ENCODE measurements around the gene ZNF692.
"Not testable (repeated sequence)": the region's sequence is repeated elsewhere in the genome, so short reads cannot be mapped to it uniquely, and the experiment has no call there.

ZNF692 gene

DNA sequence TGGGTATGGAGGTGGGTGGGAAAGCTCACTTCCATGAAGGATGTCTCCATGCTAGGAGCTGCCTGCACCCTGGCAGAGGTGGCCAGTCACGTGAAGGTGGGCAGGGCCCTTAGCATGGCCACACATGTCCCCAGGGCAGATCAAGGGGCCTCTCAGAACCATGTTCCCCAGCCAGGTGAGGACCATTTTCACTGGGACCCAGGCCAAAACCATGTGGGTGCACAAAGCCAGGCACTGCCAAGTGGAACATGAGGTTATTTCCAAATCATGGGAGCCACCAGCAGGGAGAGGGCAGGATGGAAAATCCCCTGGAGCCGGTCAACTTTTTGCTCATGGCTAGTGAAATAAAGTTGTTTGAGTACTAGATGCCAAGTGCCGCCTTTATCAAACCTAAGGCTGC, 9.7 kb downstream of the ZNF692 start:
- FAIRE-seq: no peak

DNA sequence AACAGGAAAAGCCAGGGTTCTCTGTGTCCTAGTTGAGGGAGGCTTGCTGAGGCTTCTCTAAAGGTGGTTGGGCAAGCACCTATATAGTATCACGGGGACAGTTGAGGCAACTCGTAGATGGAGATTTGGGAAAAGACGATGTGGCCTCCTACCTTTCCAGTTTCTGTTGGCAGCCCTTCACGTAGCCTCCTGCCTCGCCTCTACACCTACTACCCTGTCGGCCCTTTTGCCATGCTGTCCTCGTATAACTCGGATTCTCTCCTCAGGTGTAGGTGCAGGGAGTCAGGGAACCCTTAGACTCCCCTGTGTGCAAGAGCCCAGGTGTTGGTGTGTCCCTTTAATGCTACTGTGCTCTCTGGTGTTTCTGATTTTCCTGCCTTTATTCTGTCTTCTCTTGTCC, 10.3 kb downstream of the ZNF692 start:
- FAIRE-seq: no peak

DNA sequence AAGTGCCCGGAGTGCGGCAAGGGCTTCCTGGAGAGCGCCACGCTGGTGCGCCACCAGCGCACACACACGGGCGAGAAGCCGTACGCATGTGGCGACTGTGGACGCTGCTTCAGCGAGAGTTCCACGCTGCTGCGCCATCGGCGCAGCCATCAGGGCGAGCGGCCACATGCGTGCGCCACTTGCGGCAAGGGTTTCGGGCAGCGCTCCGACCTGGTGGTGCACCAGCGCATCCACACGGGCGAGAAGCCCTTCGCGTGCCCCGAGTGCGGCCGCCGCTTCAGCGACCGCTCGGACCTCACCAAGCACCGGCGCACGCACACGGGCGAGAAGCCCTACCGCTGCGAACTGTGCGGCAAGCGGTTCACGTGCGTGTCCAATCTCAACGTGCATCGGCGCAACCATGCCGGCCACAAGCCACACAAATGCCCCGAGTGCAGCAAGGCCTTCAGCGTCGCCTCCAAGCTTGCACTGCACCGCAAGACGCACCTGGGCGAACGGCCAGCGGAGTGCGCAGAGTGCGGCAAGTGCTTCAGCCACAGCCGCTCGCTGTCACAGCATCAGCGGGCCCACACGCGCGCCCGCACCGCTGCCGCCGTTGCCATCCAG, 10.8 kb downstream of the ZNF692 start:
- FAIRE-seq: no peak

DNA sequence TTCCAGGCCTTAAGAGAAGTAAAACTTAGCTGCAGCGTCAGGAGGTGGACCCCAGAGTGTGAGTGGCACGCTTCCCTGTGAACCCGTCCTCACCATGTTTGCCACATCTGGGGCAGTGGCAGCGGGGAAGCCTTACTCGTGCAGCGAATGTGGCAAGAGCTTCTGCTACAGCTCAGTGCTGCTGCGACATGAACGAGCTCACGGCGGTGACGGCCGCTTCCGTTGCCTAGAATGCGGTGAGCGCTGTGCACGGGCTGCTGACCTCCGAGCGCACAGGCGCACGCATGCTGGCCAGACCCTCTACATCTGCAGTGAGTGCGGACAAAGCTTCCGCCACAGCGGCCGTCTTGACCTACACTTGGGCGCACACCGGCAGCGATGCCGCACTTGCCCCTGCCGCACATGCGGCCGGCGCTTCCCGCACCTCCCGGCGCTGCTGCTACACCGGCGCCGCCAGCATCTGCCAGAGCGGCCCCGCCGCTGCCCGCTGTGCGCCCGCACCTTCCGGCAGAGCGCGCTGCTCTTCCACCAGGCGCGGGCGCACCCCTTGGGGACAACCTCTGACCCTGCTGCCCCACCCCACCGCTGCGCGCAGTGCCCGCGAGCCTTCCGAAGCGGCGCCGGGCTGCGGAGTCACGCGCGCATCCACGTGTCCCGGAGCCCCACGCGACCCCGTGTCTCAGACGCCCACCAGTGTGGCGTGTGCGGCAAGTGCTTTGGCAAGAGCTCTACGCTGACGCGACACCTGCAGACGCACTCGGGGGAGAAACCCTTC, 11.5 kb downstream of the ZNF692 start:
- FAIRE-seq: no peak

DNA sequence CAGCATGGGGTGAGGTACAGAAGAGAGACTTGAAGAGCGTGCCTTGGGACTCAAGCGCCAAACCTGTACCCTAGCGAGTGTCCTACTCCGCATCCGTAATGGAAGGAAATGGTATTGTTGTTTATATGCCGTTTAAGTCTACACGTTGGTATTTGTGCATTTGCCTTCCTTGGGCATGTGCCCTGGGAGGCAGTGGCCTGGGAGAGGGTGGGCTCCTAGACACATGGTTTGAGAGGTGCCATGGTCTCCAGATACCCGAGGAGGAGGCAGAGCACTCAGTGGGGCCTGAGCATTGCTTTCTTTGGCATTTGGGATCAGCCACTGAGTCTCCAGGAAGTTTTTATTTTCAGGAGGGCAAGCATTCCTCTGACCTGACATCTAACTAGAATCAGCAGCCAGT, 14.4 kb downstream of the ZNF692 start:
- no peak for FAIRE-seq

DNA sequence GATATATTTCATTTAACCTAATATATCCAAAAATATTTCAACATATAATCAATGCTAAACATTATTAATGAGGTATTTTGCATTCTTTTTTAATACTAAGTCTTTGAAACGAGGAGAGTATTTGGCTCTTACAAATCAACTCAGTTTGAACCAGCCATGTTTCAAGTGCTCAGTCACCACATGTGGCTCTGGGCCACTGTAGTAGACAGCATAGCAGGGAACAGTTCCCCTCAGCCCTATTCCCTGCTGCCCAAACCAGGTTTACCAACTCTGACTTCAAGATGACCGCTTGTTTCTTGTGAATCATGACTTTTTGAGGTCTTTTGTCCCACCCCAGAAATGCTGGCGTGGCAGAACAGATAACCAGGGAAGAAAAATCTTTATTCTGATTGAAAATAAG, 15.2 kb downstream of the ZNF692 start:
- no peak for FAIRE-seq

DNA sequence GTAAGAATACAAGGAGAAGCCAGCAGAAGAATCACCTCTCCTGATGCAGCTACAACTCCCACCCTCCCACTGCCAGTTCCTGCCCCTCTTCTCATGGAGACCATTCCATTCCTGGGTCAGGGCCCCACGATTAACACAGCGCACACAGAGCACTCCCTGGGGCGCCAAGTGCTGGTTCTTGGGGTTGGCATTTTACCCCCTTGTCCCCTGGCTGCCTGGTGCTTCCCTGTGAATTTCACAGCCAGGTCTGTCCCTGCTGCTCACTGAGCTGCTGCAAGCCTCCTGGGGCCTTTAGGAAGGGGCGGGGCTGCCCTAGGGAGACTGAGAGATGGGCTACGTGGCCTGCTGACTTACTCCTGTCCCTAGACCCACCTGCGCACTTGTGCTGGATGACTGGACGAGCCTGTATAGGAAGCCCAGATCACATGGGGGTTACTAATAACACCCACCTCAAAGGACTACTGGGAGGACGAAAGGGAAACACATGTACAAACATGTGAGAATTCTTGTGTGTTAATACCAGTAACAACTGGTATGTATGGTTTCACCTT, 16.0 kb downstream of the ZNF692 start:
- FAIRE-seq: no peak

DNA sequence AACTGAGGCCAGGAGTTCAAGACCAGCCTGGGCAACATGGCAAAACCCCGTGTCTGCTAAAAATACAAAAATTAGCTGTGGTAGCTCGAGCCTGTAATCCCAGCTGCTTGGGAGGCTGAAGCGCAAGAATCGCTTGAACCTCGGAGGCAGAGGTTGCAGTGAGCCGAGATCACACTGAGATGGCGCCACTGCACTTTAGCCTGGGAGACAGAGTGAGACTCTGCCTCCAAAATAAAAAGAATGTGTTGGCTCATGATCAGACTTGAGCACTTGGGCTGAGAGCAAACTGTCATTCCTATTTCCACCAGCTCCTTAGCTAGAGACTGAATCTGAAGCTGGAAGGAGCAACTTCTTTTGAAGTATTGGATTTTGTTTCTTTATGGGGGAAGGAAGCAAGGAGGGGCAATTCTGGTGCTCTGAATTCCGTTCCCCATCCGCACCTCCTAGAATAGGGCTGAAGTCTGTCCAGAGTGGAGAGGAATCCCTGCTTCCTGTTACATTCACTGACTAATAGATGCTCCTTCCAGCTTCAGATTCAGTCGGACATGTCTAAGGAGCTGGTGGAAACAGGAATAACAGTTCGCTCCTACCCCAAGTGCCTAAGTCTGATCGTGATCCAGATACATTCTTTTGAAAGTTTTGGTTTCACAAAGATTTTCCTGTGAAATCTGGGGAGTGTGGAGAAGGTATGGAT, 17.0 kb downstream of the ZNF692 start:
- no peak for FAIRE-seq

DNA sequence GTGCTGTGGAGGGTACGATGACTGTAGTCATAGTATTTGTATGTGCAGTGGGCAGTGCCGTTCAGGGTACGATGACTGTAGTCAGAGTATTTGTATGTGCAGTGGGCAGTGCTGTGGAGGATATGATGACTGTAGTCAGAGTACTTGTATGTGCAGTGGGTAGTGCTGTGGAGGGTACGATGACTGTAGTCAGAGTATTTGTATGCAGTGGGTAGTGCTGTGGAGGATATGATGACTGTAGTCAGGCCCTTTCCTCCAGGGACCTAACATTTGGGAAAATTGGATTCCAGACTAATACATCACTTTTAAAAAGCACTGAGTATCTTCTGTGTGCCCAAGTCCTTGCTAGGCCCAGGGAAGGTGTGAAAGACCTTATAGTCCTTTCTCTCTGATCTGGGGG, 17.9 kb downstream of the ZNF692 start:
- no peak for FAIRE-seq

DNA sequence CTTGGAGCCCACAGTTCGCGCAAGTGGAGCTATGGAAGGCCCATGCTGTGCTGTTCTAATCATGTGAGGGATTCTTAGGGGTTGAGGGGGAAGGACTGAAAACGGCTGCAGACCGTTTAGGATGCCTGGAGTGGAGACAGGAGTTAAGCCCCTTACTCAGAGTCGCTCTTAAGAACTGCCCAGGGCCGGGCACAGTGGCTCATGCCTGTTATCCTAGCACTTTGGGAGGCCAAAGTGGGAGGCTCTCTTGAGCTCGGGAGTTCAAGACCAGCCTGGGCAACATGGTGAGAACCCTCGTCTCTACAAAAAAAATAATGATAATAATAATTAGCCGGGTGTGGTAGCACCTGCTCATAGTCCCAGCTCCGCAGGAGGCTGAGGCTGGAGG, 19.7 kb downstream of the ZNF692 start:
- no peak for FAIRE-seq

DNA sequence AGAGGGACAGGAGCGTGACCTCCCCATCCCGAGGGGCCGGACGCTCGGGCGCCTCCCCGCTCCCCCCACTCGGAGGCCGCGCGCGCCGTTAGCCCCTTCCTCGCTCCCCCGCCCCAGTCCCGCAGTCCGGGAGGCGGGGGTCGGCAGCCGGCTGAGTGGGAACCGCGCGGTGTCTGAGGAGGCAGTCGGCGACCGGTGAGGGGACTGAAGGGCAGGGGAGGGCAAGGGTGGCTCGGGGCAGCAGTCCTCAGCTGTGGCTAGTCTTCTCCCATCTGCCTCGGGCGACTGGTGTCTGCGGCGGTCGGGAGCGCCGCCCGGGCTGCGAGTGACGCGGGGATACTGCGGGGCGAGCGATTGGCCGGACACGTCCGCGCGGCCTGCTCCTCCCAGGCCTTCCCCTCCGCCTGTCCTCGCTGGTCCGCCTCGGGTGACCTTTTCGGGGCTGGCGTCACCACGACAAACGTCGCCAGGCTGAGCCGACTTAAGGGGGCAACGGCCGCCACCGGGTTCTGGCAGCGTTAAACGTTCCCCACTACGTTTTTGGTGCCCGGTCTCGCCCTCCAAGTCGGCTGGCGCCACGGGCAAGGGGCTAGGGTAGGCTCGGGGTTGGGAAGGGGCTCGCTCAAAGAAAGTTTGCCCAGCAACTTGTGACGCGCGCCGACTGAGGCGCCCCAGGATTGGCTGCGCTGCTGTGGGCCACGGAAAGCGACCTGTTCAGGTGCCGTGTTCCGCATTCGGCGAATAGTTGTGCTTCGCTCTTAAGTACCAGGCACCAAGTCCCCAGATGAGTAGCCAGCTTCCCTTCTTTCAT, 20.3 kb downstream of the ZNF692 start:
- no peak for FAIRE-seq

DNA sequence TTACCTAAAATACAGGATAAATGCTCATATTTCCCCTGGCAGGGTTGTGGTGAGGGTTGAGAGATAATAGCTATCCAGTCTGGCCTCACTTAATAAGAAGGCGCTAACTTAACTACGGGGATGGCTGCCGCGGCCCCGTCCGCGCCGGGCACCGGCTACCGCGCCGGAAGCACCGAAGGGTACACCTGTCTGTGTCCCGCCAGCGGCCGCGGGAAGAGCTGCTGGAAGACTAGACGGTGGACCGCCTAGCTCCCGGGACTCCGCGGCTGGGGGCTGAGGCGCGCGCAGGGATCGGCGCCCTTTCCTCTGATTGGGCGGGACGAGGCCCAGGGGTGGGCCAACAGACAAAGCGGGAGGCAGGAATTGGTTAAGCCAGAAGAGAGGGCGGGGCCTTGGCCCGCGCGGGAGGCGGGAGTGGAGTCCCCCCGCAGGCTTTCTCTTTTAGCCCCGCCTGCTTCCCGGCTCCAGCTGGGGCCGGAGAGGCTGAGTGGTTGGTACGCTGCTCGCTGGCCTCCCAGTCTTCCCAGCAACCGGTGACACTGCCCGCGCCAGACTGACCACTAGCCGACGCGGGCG, 21.0 kb downstream of the ZNF692 start, which contains the start of gene ZNF672:
Gene ZNF672, plus strand, starts transcription at position 444 of the 576 bp plus-strand sequence. CDS start 9,051 bp downstream, outside the sequence.
- no peak for FAIRE-seq

DNA sequence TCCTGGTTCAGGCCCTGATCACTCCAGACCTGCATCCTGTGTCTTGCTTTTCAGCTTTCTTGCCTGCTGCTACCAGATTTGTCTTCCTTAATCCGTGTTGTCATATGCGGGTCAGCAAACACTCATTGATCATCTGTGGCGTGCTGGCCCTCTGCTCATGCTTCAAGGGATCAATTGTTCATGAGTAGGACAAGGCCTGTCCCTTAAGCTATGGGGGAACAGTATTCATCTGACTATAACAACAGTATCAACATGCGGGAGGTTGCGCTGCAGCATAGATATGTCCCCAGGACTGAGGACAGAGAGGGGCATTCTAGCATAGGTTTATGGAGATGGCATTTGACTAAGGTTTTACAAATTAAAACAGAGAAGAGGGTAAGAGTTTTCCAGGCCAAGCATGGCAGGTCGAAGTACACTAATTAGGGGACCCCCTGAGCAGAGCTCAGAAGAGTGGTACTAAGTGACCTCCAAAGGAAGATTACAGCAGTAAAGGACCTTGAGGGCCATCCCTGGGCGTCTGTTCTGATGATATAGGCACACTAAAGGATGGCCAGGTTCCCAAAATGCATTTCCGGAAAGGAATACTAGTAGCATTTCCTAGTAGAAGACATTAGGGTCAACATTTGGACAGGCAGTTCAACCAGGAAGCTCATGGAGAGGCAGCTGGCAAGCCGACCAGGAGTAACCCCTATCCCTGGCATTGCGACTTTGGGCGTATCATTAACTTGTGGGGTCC, 21.7 kb downstream of the ZNF692 start:
- no peak for FAIRE-seq

DNA sequence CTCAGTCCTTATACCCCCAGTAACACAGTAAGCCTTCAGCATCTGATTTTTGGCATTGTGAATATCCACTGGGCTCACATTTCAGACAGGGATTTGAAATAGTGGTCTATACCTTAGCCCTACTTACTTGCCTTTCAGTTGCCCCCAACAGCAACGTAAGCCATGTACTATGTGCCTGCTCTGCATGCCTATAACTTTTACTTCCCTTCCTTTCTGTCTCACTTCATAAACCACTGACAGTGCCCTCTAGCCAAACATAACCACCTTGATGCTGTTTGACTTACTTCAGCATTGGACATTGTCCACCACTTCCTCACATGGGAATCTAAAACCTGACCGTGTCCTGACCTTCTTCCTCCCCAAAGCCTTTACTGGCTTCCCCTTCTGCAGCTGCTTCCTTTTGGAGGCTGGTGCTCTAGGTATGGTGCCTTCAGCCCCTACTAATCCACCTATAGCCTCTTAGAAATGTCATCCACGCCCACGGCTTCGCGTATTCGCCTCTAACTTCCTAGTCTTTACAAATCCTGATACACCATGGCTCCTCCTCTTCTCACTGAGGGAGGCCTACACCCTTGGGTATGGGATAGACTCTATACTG, 24.4 kb downstream of the ZNF692 start:
- no peak for FAIRE-seq

DNA sequence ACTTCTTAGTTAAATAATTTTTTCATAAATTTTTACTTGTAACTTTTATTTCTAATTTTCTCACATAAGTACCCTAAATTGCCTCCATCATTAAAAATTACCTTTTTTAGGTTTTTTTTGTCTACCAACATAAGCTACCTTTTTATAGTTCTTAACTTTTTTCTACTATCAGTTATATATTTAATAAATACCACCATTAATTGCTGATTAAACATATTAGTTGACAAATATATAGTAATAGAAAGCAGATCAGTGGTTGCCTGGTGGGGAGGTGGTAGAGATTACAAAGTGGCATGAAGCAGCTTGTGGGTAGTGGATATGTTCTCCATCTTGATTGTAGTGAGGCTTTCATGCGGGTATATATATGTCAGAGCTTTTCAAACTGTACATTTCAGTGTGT, 27.0 kb downstream of the ZNF692 start:
- FAIRE-seq: no peak

DNA sequence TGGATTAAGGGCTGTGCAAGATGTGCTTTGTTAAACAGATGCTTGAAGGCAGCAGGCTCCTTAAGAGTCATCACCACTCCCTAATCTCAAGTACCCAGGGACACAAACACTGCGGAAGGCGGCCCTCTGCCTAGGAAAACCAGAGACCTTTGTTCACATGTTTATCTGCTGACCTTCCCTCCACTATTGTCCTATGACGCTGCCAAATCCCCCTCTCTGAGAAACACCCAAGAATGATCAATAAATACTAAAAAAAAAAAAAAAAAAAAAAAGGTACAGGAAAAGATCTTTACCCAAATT, 28.2 kb downstream of the ZNF692 start:
- not testable (repeated sequence) for FAIRE-seq

DNA sequence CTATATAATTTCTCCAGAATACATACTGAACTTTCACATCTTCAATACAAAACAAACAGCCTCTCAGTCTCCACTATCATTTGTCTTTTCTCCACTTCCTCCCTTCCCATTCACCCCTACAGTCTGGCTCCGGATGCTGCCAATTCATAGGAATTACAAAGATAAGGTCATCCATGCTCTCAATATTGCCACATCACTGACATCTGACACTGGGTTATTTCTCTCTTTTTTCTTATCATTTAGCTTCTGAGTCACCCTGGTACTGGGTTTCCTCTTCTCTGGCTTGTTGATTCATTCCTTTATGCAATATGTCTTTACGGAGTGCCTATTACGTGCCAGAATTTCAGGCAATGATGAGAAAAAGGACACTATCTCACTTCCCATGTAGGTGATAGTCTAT, 30.0 kb downstream of the ZNF692 start:
- FAIRE-seq: no peak

DNA sequence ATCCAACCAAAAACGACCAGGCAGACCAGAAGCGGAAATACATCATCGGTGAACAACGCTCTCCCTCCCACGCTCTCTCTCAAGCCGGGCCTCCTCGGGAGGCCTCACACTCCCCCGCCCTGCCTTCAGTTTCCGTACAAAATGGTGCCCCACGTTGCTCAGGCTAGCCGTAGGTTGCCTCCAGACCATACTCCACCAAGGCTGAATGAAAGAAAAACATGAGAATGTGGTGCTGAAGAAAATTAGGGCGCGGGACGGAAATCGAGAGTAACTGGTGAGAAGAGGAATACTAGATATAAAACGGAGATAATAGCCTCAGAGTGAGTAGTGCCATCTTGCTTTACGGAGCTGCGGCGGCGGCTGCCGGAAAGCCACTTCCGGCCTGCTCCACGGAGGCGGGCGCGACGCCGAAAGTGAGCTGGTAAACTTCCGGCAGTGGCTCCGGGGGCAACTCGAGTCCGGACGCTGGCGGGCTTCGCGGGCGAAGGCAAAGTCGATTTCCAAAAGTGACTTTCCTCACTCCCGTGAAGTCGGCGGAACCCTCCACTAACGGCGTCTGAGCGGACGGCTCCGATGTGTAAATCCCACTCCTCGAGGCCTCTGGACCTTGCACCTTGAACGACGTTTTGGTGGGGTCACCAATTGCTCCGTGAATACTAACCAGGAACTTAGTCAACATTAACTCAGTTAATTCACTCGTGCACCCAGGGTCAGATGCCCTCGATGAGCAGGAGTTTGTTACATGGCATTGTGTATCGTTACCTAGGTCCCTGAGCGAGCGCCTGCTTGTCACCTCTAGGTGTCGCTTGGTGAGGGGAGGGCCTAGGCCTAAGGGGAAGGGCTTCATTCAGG, 32.8 kb downstream of the ZNF692 start, which contains the start of gene SH3BP5L:
Gene SH3BP5L, minus strand, starts transcription at position 7 of the 852 bp plus-strand sequence. CDS start 980 bp downstream, outside the sequence.
- FAIRE-seq: no peak

DNA sequence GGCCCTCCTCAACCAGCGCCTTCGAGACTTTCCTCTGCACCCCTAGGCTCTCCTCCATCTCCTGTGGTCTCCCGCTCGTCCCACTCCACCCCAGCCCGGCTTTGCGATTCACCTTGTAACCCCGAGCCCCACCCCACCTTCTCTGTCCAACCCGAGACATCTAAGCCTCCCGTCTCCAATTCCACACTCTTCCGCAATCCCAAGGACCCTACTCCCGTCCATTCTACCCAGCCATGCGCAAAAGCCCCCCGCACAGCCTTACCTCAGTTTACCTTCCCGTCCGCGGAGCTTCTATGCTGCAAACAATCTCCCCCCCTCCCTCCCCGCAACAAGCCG, 33.3 kb downstream of the ZNF692 start:
- no peak for FAIRE-seq

DNA sequence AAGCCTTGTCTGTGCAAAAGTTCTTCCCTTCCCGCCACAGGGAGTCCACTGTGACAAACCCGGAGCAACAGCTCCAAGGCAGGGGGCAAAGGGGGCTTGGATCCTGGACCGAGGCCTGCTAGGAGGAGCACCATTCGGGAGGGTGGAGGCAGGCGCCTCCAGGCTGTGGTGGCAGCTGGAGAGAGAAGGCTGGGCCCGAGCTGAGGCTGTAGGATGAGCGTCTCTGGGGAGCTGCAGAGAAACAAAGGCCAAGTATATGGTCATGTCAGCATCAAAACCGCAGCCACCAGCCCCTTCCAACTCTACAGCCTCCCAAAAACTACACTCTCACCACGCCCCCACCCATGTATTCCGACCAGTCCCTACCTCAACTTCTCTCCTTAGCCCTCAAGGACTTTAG, 33.7 kb downstream of the ZNF692 start:
- no peak for FAIRE-seq

DNA sequence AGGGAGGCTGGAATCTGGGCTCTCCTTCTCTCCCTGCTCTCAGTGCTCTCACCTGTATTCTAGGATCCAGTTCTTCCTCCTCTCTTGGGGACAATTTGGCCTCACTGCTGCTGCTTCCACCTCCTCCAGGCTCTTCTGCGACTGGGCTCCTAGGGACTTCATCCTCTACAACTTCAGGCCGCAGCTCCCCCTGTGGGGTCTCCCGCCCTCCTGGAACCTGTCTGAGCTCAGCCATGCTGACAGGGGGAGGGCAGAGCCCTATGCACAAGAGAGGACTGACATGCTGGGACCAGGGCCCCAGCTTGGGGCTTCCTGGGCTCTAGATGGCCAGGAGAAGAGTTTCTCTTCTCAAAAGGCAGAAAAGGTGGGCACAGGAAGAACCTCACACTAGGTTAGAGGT, 34.2 kb downstream of the ZNF692 start:
- FAIRE-seq: no peak
